Measurements from ENCODE around the gene SLC2A13. TPM values are rescaled to one million over a fixed set of nuclear protein-coding genes. Genes with fewer than 3 reads are reported as not detected.
"Not testable (repeated sequence)": the region's sequence is repeated elsewhere in the genome, so short reads cannot be mapped to it uniquely, and the experiment has no call there.

SLC2A13 gene
- total RNA-seq, 2 experiments from 2014 or later, result 2.0 to 2.1 TPM

DNA sequence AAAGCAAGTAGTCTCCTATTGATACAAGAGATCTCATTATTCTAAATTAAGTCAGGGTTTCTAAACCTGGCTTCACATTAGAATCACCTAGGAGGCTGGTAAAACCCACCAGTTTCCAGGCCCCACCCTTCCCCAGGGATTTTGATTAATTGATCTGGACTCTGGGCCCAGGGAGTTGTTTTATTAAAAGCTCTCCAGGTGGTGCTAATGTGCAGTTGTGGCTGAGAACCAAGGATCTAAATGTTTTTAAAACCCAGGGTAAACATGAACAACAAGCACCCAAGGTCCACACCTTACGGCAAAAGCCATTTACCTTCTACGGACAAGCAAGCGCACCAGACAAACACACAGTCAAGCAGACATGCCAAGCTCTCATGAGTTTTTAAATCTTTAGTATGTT lies 73.9 kb downstream of the SLC2A13 start:
- Mint-ChIP-seq H3K9me3 (no peaks in the 10 kb centered on the region), H3K36me3 (ENCODE audit: low read depth) (no peaks in the 10 kb centered on the region), H3K4me1 (ENCODE audit: low read depth) (no peaks in the 10 kb centered on the region), H3K27me3 (ENCODE audit: low read depth) (no peaks in the 10 kb centered on the region), H3K4me3 (no peak overlapping the region), H3K27ac (no peak overlapping the region)
- CTCF ChIA-PET, result no interaction called here
- intact Hi-C loops (cut with micrococcal nuclease), result no loop called here
- no peak for DNase-seq

DNA sequence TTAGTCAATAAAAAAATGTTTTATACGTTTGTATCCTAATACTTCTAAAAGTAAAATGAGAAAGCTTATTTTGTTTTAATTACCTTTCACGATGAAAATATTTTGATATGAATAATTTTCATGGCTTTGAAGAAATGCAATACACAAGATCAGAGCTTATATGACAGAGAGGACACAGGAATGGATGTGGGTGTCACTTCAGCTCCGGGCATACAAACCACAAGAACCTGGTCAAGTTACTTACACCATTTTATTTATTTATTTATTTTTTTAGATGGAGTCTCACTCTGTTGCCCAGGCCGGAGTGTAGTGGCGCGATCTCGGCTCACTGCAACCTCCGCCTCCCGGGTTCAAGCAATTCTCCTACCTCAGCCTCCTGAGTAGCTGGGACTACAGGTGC lies 74.9 kb downstream of the SLC2A13 start:
- H3K36me3 Mint-ChIP-seq (ENCODE audit: low read depth); H3K4me3 Mint-ChIP-seq; H3K27me3 Mint-ChIP-seq (ENCODE audit: low read depth); intact Hi-C loops (cut with micrococcal nuclease); H3K4me1 Mint-ChIP-seq (ENCODE audit: low read depth); H3K27ac Mint-ChIP-seq; DNase-seq; H3K9me3 Mint-ChIP-seq: not testable (repeated sequence)
- CTCF ChIA-PET, result interaction anchor here (0.7 to 2.1 kb wide), 2 partner anchors 20 to 728 kb away, joined by 3 to 9 read pairs; no protein-coding TSS in a partner anchor

- Mint-ChIP-seq H3K36me3 (ENCODE audit: low read depth) (no peaks in the 10 kb centered on the region), H3K4me3 (no peak overlapping the region), H3K27me3 (ENCODE audit: low read depth) (no peaks in the 10 kb centered on the region), H3K4me1 (ENCODE audit: low read depth) (peaks cover 3% of the 10 kb centered on the region), H3K9me3 (no peaks in the 10 kb centered on the region), H3K27ac (no peak overlapping the region)
- intact Hi-C loops (cut with micrococcal nuclease), result no loop called here
- CTCF ChIA-PET, result interaction anchor here (0.5 to 0.6 kb wide), 2 partner anchors 17 to 37 kb away, joined by 3 read pairs; no protein-coding TSS in a partner anchor
- no peak for DNase-seq
These were observed 77.6 kb downstream of the SLC2A13 start for GRCh38 chr12:40028296-40028695.

DNA sequence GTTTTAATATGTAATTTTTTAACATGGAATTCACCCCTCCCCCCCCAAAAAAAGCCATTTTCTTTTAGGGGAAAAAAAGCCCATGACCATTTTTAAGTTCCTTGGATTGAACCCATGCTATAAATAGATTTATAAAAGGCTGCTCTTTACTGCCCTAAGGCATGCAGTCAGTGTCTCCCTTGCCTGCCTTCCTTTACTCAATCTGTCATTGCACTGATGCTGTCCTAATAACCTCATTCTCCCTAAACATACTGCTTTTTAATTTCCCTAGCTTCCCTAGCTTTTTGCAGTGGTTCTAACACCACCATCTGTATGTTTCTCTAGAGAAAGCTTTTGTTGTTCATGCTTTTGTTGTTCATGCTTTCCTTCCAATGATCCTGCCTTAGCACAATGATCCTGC lies 83.0 kb downstream of the SLC2A13 start:
- H3K27me3 Mint-ChIP-seq (ENCODE audit: low read depth), result no peaks in the 10 kb centered on the region
- no peaks in the 10 kb centered on the region for H3K36me3 Mint-ChIP-seq (ENCODE audit: low read depth)
- no peak overlapping the region for H3K4me3 Mint-ChIP-seq
- no peak for DNase-seq
- H3K27ac Mint-ChIP-seq, result no peak overlapping the region
- intact Hi-C loops (cut with micrococcal nuclease), result no loop called here
- H3K9me3 Mint-ChIP-seq, result no peaks in the 10 kb centered on the region
- peaks cover 3% of the 10 kb centered on the region for H3K4me1 Mint-ChIP-seq (ENCODE audit: low read depth)
- CTCF ChIA-PET, result interaction anchor here (1.0 kb wide), 1 partner anchor 12 kb away, joined by 3 read pairs; no protein-coding TSS in a partner anchor

DNA sequence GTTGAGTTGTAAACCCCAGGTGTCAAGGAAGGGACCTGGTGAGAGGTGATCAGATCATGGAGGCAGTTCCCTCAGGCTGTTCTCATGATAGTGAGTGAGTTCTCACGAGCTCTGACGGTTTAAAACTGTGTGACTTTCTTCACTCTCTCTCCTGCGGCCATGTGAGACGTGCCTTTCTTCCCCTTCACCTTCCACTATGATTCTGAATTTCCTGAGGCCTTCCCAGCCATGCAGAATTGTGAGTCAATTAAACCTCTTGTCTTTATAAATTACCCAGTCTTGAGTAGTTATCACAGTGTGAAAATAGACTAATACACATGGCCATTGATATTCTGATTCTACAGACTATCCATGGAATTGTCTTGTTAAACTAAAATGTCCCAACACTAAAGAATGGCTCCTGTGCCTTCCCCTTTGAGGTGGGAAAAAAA lies 85.6 kb downstream of the SLC2A13 start:
- Mint-ChIP-seq H3K27ac (no peak overlapping the region), H3K9me3 (no peaks in the 10 kb centered on the region), H3K27me3 (ENCODE audit: low read depth) (no peaks in the 10 kb centered on the region), H3K36me3 (ENCODE audit: low read depth) (no peaks in the 10 kb centered on the region), H3K4me1 (ENCODE audit: low read depth) (peaks cover 7% of the 10 kb centered on the region), H3K4me3 (no peak overlapping the region)
- intact Hi-C loops (cut with micrococcal nuclease), result no loop called here
- CTCF ChIA-PET, result interaction anchor here (0.6 kb wide), 1 partner anchor 88 kb away, joined by 3 read pairs; no protein-coding TSS in a partner anchor
- DNase-seq, result no peak

GRCh38 chr12:40017488-40017887 lies 88.4 kb downstream of the SLC2A13 start:
- CTCF ChIA-PET, result interaction anchor here (1.5 kb wide), 1 partner anchor 89 kb away, joined by 3 read pairs; no protein-coding TSS in a partner anchor
- Mint-ChIP-seq H3K27ac (no peak overlapping the region), H3K9me3 (no peaks in the 10 kb centered on the region), H3K4me3 (no peak overlapping the region), H3K36me3 (ENCODE audit: low read depth) (no peaks in the 10 kb centered on the region), H3K27me3 (ENCODE audit: low read depth) (no peaks in the 10 kb centered on the region), H3K4me1 (ENCODE audit: low read depth) (peaks cover 9% of the 10 kb centered on the region)
- no peak for DNase-seq
- intact Hi-C loops (cut with micrococcal nuclease), result no loop called here

DNA sequence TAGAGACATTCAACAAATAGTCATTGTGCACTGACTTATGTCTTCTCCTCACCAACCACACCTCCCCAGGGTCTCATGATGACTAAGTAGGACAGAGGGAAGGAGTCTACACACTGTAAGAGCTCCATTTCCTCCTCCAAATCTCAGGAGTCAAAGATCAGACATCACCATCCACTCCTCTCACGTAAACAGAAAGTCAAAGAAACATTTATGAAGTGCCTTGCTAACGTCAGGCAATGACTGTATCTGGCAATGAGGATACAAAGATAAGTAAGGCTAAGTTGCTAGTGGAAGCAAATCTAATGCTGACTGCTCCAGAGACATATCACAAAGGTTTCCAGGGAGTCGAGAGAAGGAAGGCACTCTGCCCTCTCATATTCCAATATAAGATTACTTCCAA lies 88.9 kb downstream of the SLC2A13 start:
- intact Hi-C loops (cut with micrococcal nuclease), result no loop called here
- Mint-ChIP-seq H3K4me1 (ENCODE audit: low read depth) (peaks cover 9% of the 10 kb centered on the region), H3K9me3 (no peaks in the 10 kb centered on the region), H3K4me3 (no peak overlapping the region), H3K27me3 (ENCODE audit: low read depth) (no peaks in the 10 kb centered on the region), H3K27ac (no peak overlapping the region), H3K36me3 (ENCODE audit: low read depth) (no peaks in the 10 kb centered on the region)
- DNase-seq, result no peak
- CTCF ChIA-PET, result interaction anchor here (1.5 kb wide), 1 partner anchor 90 kb away, joined by 3 read pairs; no protein-coding TSS in a partner anchor

DNA sequence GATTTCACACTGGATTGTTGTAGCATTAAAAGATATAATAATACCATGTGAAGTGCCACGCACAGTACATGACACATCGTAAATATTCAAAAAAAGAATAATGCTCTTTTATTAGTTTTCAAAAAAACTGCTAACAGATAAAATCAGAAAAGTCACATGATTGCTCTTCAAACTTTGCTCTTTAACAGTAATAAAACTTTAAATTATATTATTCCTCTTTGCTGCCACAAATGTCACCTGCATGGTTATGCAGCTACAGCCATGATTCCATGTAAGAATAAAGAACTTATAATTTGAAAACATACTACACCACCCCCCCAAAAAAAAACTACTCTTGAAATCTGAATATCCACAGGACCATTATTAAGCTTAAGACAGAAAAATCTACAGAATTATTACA lies 90.0 kb downstream of the SLC2A13 start:
- intact Hi-C loops (cut with micrococcal nuclease), result no loop called here
- Mint-ChIP-seq H3K4me3 (no peak overlapping the region), H3K27ac (no peak overlapping the region), H3K36me3 (ENCODE audit: low read depth) (no peaks in the 10 kb centered on the region), H3K9me3 (no peaks in the 10 kb centered on the region), H3K27me3 (ENCODE audit: low read depth) (no peaks in the 10 kb centered on the region), H3K4me1 (ENCODE audit: low read depth) (peaks cover 16% of the 10 kb centered on the region)
- DNase-seq, result no peak
- CTCF ChIA-PET, result no interaction called here

- Mint-ChIP-seq H3K27ac (no peak overlapping the region), H3K36me3 (ENCODE audit: low read depth) (no peaks in the 10 kb centered on the region), H3K4me3 (no peak overlapping the region), H3K9me3 (no peaks in the 10 kb centered on the region), H3K4me1 (ENCODE audit: low read depth) (peaks cover 16% of the 10 kb centered on the region), H3K27me3 (ENCODE audit: low read depth) (no peaks in the 10 kb centered on the region)
- DNase-seq, result peak; percentile 21
- CTCF ChIA-PET, result no interaction called here
- intact Hi-C loops (cut with micrococcal nuclease), result no loop called here
These were observed 90.5 kb downstream of the SLC2A13 start for GRCh38 chr12:40015345-40015744.

DNA sequence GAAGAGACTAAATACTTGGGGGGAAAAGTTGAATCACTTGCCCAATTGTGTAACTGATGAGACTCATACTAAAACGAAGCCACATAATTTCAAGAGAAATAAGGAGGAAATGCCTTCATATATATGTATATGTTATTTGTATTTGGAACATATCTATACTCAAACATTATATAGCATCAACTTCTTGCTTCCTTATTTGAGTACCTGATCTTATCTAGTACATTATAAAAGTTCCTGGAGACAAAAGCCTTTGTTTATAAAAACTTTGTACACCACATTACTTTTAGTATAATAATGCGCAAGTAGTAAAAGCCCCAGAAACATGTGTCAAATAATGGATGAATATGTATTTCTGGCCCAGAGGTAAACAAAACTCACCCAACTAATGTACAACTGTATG lies 92.0 kb downstream of the SLC2A13 start:
- H3K4me1 Mint-ChIP-seq (ENCODE audit: low read depth), result peaks cover 16% of the 10 kb centered on the region
- no peaks in the 10 kb centered on the region for H3K9me3 Mint-ChIP-seq
- H3K27ac Mint-ChIP-seq, result no peak overlapping the region
- no peaks in the 10 kb centered on the region for H3K36me3 Mint-ChIP-seq (ENCODE audit: low read depth)
- intact Hi-C loops (cut with micrococcal nuclease), result loop anchor here (5.0 kb wide), 1 partner anchor 908 kb away; no protein-coding TSS in a partner anchor
- no peaks in the 10 kb centered on the region for H3K27me3 Mint-ChIP-seq (ENCODE audit: low read depth)
- H3K4me3 Mint-ChIP-seq, result no peak overlapping the region
- CTCF ChIA-PET, result interaction anchor here (2.0 kb wide), 1 partner anchor 94 kb away, joined by 12 read pairs; no protein-coding TSS in a partner anchor
- DNase-seq, result no peak

DNA sequence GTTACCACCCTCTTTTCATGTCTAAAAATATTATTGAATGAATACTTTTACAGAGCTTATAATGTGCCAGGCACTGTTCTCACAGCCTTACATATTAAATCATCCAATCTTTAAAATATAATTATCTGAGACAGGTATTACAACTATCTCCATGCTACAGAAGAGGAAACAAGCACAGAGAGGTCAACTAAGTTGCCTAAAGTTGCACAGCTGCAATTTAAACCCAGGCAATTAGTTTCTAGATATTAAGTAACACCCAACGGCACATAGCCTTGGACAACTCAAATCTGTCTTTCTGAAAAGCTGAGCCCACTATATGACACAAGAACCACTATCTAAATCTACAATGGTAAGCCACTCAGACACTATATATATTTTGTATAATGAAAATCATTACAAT lies 92.6 kb downstream of the SLC2A13 start:
- Mint-ChIP-seq H3K4me3 (no peak overlapping the region), H3K9me3 (no peaks in the 10 kb centered on the region), H3K27me3 (ENCODE audit: low read depth) (no peaks in the 10 kb centered on the region), H3K36me3 (ENCODE audit: low read depth) (no peaks in the 10 kb centered on the region), H3K4me1 (ENCODE audit: low read depth) (peaks cover 16% of the 10 kb centered on the region), H3K27ac (no peak overlapping the region)
- no peak for DNase-seq
- intact Hi-C loops (cut with micrococcal nuclease), result loop anchor here (5.0 kb wide), 1 partner anchor 909 kb away; no protein-coding TSS in a partner anchor
- CTCF ChIA-PET, result interaction anchor here (0.6 to 2.0 kb wide), 3 partner anchors 41 to 95 kb away, joined by 3 to 12 read pairs (median 4); no protein-coding TSS in a partner anchor

DNA sequence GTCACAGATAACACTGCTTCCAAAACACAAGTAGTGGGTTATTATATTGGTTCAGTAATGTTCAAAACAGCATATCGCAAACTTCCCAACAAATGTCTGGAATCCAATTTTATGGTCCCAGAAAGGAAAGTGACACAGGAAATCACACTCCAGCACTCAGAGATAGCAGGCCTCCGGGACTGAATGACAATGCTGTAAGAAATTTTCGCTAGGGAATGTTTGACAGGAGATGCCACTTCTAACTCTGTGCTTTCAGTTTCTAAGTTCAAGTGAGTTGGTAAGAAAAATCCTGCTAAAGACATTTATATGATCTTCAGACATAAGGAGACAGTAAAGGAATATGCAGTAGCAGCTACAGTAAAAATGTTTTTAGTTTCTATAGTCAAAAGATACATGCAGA lies 93.2 kb downstream of the SLC2A13 start:
- no peak overlapping the region for H3K27ac Mint-ChIP-seq

GRCh38 chr12:40011775-40012129 lies 94.1 kb downstream of the SLC2A13 start:
- CTCF ChIA-PET, result interaction anchor here (0.6 to 4.5 kb wide), 18 partner anchors 9 to 677 kb away, joined by 3 to 80 read pairs (median 5); partner anchors contain the start of gene SLC2A13
- Mint-ChIP-seq H3K27me3 (ENCODE audit: low read depth) (no peaks in the 10 kb centered on the region), H3K4me1 (ENCODE audit: low read depth) (peaks cover 16% of the 10 kb centered on the region), H3K36me3 (ENCODE audit: low read depth) (no peaks in the 10 kb centered on the region), H3K4me3 (no peak overlapping the region), H3K9me3 (no peaks in the 10 kb centered on the region), H3K27ac (no peak overlapping the region)
- no peak for DNase-seq
- intact Hi-C loops (cut with micrococcal nuclease), result loop anchor here (1.0 to 5.0 kb wide), 3 partner anchors 96 to 911 kb away; no protein-coding TSS in a partner anchor

More for the DNA sequence above, 93.2 kb downstream of the SLC2A13 start:
- Mint-ChIP-seq H3K4me3 (no peak overlapping the region), H3K36me3 (ENCODE audit: low read depth) (no peaks in the 10 kb centered on the region), H3K9me3 (no peaks in the 10 kb centered on the region), H3K4me1 (ENCODE audit: low read depth) (peaks cover 16% of the 10 kb centered on the region), H3K27me3 (ENCODE audit: low read depth) (no peaks in the 10 kb centered on the region)
- CTCF ChIA-PET, result interaction anchor here (0.6 to 1.4 kb wide), 2 partner anchors 41 to 77 kb away, joined by 3 to 4 read pairs; no protein-coding TSS in a partner anchor
- intact Hi-C loops (cut with micrococcal nuclease), result loop anchor here (5.0 kb wide), 1 partner anchor 910 kb away; no protein-coding TSS in a partner anchor
- no peak for DNase-seq
